Measurements from ENCODE around the gene TLE1.

Gene TLE1

GRCh38 chr9:81565609-81566008, 123.7 kb downstream of the TLE1 start:
- H3K4me3 ChIP-seq (ENCODE audit: low read length in 2 of 2), result no peak overlapping the region
- no peaks in the 10 kb centered on the region for H3K27me3 ChIP-seq (ENCODE audit: control insufficient read depth in 2 of 2, insufficient read depth in 2 of 2, low read length in 2 of 2)
- H3K36me3 ChIP-seq (ENCODE audit: control insufficient read depth in 2 of 2, insufficient read depth in 2 of 2, low read length in 2 of 2), result no peaks in the 10 kb centered on the region
- peaks cover 0 to 9% of the 10 kb centered on the region in 2 donors for H3K4me1 ChIP-seq (ENCODE audit: control insufficient read depth in 2 of 2, insufficient read depth in 2 of 2, low read length in 2 of 2)
- H3K9me3 ChIP-seq (ENCODE audit: control insufficient read depth in 2 of 2, low read length in 2 of 2), result no peaks in the 10 kb centered on the region
- peak overlapping the region in 1 of 2 donors; percentile 57 for H3K27ac ChIP-seq (ENCODE audit: low read depth in 2 of 2, low read length in 2 of 2)
- H3K9ac ChIP-seq (ENCODE audit: low read depth in 1 of 2, low read length in 2 of 2), result no peak overlapping the region

GRCh38 chr9:81565144-81565543, 124.2 kb downstream of the TLE1 start:
- Histone ChIP-seq H3K27me3 (ENCODE audit: control insufficient read depth in 2 of 2, insufficient read depth in 2 of 2, low read length in 2 of 2) (no peaks in the 10 kb centered on the region), H3K4me1 (ENCODE audit: control insufficient read depth in 2 of 2, insufficient read depth in 2 of 2, low read length in 2 of 2) (peaks cover 0 to 9% of the 10 kb centered on the region in 2 donors), H3K9ac (ENCODE audit: low read depth in 1 of 2, low read length in 2 of 2) (no peak overlapping the region), H3K27ac (ENCODE audit: low read depth in 2 of 2, low read length in 2 of 2) (peak overlapping the region; percentile 5 to 57), H3K9me3 (ENCODE audit: control insufficient read depth in 2 of 2, low read length in 2 of 2) (no peaks in the 10 kb centered on the region), H3K4me3 (ENCODE audit: low read length in 2 of 2) (no peak overlapping the region), H3K36me3 (ENCODE audit: control insufficient read depth in 2 of 2, insufficient read depth in 2 of 2, low read length in 2 of 2) (no peaks in the 10 kb centered on the region)

GRCh38 chr9:81564632-81565031, 124.7 kb downstream of the TLE1 start:
- H3K9ac ChIP-seq (ENCODE audit: low read depth in 1 of 2, low read length in 2 of 2), result no peak overlapping the region
- peaks cover 0 to 9% of the 10 kb centered on the region in 2 donors for H3K4me1 ChIP-seq (ENCODE audit: control insufficient read depth in 2 of 2, insufficient read depth in 2 of 2, low read length in 2 of 2)
- H3K27ac ChIP-seq (ENCODE audit: low read depth in 2 of 2, low read length in 2 of 2), result peak overlapping the region; percentile 5 to 57
- H3K27me3 ChIP-seq (ENCODE audit: control insufficient read depth in 2 of 2, insufficient read depth in 2 of 2, low read length in 2 of 2), result no peaks in the 10 kb centered on the region
- H3K36me3 ChIP-seq (ENCODE audit: control insufficient read depth in 2 of 2, insufficient read depth in 2 of 2, low read length in 2 of 2), result no peaks in the 10 kb centered on the region
- no peaks in the 10 kb centered on the region for H3K9me3 ChIP-seq (ENCODE audit: control insufficient read depth in 2 of 2, low read length in 2 of 2)
- no peak overlapping the region for H3K4me3 ChIP-seq (ENCODE audit: low read length in 2 of 2)

DNA sequence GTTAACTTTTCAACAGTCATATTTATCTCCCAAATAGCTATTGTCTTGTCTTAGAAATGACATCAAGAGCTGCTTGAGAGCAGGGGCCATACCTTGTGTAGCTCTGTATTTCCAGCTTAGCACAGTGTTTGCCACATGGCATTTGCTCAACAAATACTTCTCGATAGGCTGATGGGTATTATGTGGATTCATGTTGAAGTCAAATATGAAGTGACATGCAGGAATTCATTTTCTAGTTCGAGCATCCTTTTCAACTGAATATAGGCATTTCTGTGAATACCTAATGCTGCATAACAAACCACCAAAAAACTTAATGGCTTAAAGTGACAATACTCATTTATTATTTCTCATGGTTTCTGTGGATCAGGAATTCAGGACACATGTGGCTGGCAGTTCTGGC, 125.6 kb downstream of the TLE1 start:
- Histone ChIP-seq H3K4me1 (ENCODE audit: control insufficient read depth in 2 of 2, insufficient read depth in 2 of 2, low read length in 2 of 2) (peaks cover 0 to 9% of the 10 kb centered on the region in 2 donors), H3K36me3 (ENCODE audit: control insufficient read depth in 2 of 2, insufficient read depth in 2 of 2, low read length in 2 of 2) (no peaks in the 10 kb centered on the region), H3K9me3 (ENCODE audit: control insufficient read depth in 2 of 2, low read length in 2 of 2) (no peaks in the 10 kb centered on the region), H3K27me3 (ENCODE audit: control insufficient read depth in 2 of 2, insufficient read depth in 2 of 2, low read length in 2 of 2) (no peaks in the 10 kb centered on the region), H3K4me3 (ENCODE audit: low read length in 2 of 2) (no peak overlapping the region), H3K9ac (ENCODE audit: low read depth in 1 of 2, low read length in 2 of 2) (no peak overlapping the region), H3K27ac (ENCODE audit: low read depth in 2 of 2, low read length in 2 of 2) (no peak overlapping the region)

DNA sequence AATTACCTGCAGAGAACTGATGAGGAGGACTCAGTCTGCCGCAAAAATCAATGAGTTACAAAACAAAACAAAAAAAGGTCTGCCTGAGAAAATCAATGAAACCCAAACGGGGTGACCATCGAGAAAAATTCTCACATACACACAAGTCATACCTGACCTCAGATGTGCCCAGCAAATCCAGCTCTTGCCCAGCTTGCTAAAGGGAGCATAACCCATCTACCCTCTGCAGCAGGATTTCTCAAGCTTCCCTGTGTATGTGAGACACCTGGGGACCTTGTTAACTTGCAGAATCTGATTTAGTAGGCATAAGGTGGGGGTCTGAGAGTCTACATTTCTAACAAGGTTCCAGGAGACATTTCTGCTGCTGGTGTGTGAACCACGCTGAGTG, 126.3 kb downstream of the TLE1 start:
- H3K27me3 ChIP-seq (ENCODE audit: control insufficient read depth in 2 of 2, insufficient read depth in 2 of 2, low read length in 2 of 2), result no peaks in the 10 kb centered on the region
- no peak overlapping the region for H3K9ac ChIP-seq (ENCODE audit: low read depth in 1 of 2, low read length in 2 of 2)
- H3K36me3 ChIP-seq (ENCODE audit: control insufficient read depth in 2 of 2, insufficient read depth in 2 of 2, low read length in 2 of 2), result no peaks in the 10 kb centered on the region
- H3K4me1 ChIP-seq (ENCODE audit: control insufficient read depth in 2 of 2, insufficient read depth in 2 of 2, low read length in 2 of 2), result peaks cover 0 to 9% of the 10 kb centered on the region in 2 donors
- no peak overlapping the region for H3K4me3 ChIP-seq (ENCODE audit: low read length in 2 of 2)
- H3K9me3 ChIP-seq (ENCODE audit: control insufficient read depth in 2 of 2, low read length in 2 of 2), result no peaks in the 10 kb centered on the region
- no peak overlapping the region for H3K27ac ChIP-seq (ENCODE audit: low read depth in 2 of 2, low read length in 2 of 2)

DNA sequence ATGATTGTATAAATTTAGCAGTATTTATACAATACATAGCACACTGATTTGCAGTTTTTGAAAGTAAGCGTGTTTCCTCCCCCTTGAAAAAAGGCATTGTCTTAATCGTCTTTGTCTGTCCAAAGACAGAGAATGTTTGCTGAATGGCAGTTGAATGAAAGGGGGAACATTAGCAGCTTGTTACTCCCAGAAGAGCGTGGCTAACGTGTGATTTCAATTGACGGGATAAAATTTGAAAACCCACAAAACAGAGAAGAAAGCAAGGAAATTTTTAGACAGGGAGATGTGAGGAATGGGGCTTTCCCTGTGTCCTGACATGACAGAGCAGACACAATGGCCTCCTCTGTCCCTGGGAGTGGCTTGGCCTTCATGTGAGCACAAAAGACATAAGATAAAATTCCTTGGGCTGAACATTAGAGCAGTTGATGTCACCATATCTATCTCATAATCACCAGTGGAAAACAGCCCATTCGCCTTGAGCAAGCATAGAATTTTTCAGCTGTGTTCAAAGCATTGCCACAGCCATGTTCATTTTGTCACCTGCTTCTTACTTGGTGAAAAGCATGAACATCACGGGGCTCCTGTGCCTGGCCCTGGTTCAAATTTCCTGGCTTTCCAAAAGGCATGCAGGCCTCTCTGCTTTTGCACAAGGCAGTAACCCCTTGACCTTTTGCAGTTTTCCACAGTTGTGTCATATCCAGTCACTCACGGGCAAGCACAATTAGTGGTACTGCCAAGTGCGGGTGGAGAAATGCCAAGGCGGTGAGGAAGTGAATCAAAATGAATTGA, 126.9 kb downstream of the TLE1 start:
- H3K27me3 ChIP-seq (ENCODE audit: control insufficient read depth in 2 of 2, insufficient read depth in 2 of 2, low read length in 2 of 2), result no peaks in the 10 kb centered on the region
- H3K36me3 ChIP-seq (ENCODE audit: control insufficient read depth in 2 of 2, insufficient read depth in 2 of 2, low read length in 2 of 2), result no peaks in the 10 kb centered on the region
- no peaks in the 10 kb centered on the region for H3K9me3 ChIP-seq (ENCODE audit: control insufficient read depth in 2 of 2, low read length in 2 of 2)
- H3K4me3 ChIP-seq (ENCODE audit: low read length in 2 of 2), result no peak overlapping the region
- H3K4me1 ChIP-seq (ENCODE audit: control insufficient read depth in 2 of 2, insufficient read depth in 2 of 2, low read length in 2 of 2), result peaks cover 0 to 9% of the 10 kb centered on the region in 2 donors
- H3K27ac ChIP-seq (ENCODE audit: low read depth in 2 of 2, low read length in 2 of 2), result no peak overlapping the region
- no peak overlapping the region for H3K9ac ChIP-seq (ENCODE audit: low read depth in 1 of 2, low read length in 2 of 2)

GRCh38 chr9:81560851-81561732, 128.3 kb downstream of the TLE1 start:
- Histone ChIP-seq H3K9me3 (ENCODE audit: control insufficient read depth in 2 of 2, low read length in 2 of 2) (no peaks in the 10 kb centered on the region), H3K9ac (ENCODE audit: low read depth in 1 of 2, low read length in 2 of 2) (no peak overlapping the region), H3K4me1 (ENCODE audit: control insufficient read depth in 2 of 2, insufficient read depth in 2 of 2, low read length in 2 of 2) (peaks cover 0 to 9% of the 10 kb centered on the region in 2 donors), H3K27me3 (ENCODE audit: control insufficient read depth in 2 of 2, insufficient read depth in 2 of 2, low read length in 2 of 2) (no peaks in the 10 kb centered on the region), H3K27ac (ENCODE audit: low read depth in 2 of 2, low read length in 2 of 2) (no peak overlapping the region), H3K4me3 (ENCODE audit: low read length in 2 of 2) (no peak overlapping the region), H3K36me3 (ENCODE audit: control insufficient read depth in 2 of 2, insufficient read depth in 2 of 2, low read length in 2 of 2) (no peaks in the 10 kb centered on the region)

DNA sequence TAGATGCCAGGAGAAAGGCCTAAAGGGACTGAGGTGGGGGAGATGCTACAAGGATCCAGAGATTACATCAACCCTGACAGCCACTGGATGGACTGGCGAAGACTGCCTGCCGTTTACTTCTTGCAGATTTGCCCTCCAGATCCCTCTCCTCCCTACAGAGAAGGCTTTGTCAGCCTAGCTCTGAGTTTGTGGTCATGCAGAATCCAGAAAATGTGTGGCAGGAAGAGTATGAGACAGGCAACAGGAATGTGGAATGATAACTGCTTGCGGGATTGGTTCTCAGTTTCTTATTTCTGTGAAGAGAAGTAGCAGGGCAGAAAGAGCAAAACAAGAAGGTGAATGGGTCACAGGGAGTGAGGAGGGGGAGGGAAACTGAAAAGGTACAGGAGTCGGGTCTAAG, 129.6 kb downstream of the TLE1 start:
- Histone ChIP-seq H3K4me3 (ENCODE audit: low read length in 2 of 2) (no peak overlapping the region), H3K36me3 (ENCODE audit: control insufficient read depth in 2 of 2, insufficient read depth in 2 of 2, low read length in 2 of 2) (no peaks in the 10 kb centered on the region), H3K27ac (ENCODE audit: low read depth in 2 of 2, low read length in 2 of 2) (no peak overlapping the region), H3K9ac (ENCODE audit: low read depth in 1 of 2, low read length in 2 of 2) (no peak overlapping the region), H3K4me1 (ENCODE audit: control insufficient read depth in 2 of 2, insufficient read depth in 2 of 2, low read length in 2 of 2) (peaks cover 0 to 3% of the 10 kb centered on the region in 2 donors), H3K27me3 (ENCODE audit: control insufficient read depth in 2 of 2, insufficient read depth in 2 of 2, low read length in 2 of 2) (no peaks in the 10 kb centered on the region), H3K9me3 (ENCODE audit: control insufficient read depth in 2 of 2, low read length in 2 of 2) (no peaks in the 10 kb centered on the region)

GRCh38 chr9:81559197-81559596, 130.2 kb downstream of the TLE1 start:
- Histone ChIP-seq H3K36me3 (ENCODE audit: control insufficient read depth in 2 of 2, insufficient read depth in 2 of 2, low read length in 2 of 2) (no peaks in the 10 kb centered on the region), H3K4me1 (ENCODE audit: control insufficient read depth in 2 of 2, insufficient read depth in 2 of 2, low read length in 2 of 2) (no peaks in the 10 kb centered on the region), H3K4me3 (ENCODE audit: low read length in 2 of 2) (no peak overlapping the region), H3K27me3 (ENCODE audit: control insufficient read depth in 2 of 2, insufficient read depth in 2 of 2, low read length in 2 of 2) (no peaks in the 10 kb centered on the region), H3K9ac (ENCODE audit: low read depth in 1 of 2, low read length in 2 of 2) (no peak overlapping the region), H3K27ac (ENCODE audit: low read depth in 2 of 2, low read length in 2 of 2) (no peak overlapping the region), H3K9me3 (ENCODE audit: control insufficient read depth in 2 of 2, low read length in 2 of 2) (no peaks in the 10 kb centered on the region)

GRCh38 chr9:81558091-81558830, 131.1 kb downstream of the TLE1 start:
- Histone ChIP-seq H3K4me1 (ENCODE audit: control insufficient read depth in 2 of 2, insufficient read depth in 2 of 2, low read length in 2 of 2) (no peaks in the 10 kb centered on the region), H3K4me3 (ENCODE audit: low read length in 2 of 2) (no peak overlapping the region), H3K9ac (ENCODE audit: low read depth in 1 of 2, low read length in 2 of 2) (no peak overlapping the region), H3K27ac (ENCODE audit: low read depth in 2 of 2, low read length in 2 of 2) (no peak overlapping the region), H3K36me3 (ENCODE audit: control insufficient read depth in 2 of 2, insufficient read depth in 2 of 2, low read length in 2 of 2) (no peaks in the 10 kb centered on the region), H3K27me3 (ENCODE audit: control insufficient read depth in 2 of 2, insufficient read depth in 2 of 2, low read length in 2 of 2) (no peaks in the 10 kb centered on the region), H3K9me3 (ENCODE audit: control insufficient read depth in 2 of 2, low read length in 2 of 2) (no peaks in the 10 kb centered on the region)

All from mucosa of rectum (tissue), 2 donors.